H9 (cell line): ENCODE data around the gene ARHGEF12. TPM values are rescaled to one million over a fixed set of nuclear protein-coding genes. Genes with fewer than 3 reads are reported as not detected.

ENCODE experiments used
- DNase-seq: peaks from one replicate; pipeline ENCODE4 v3.0.0-alpha.2; 2017
- H2AFZ ChIP-seq: one replicate; pipeline ENCODE4 v1.6.1; 2013; ENCODE audit warnings: mild to moderate bottlenecking, low read length, control low read depth, moderate library complexity
- H2AK5ac ChIP-seq: 2 replicates; pipeline ENCODE4 v1.6.1; 2013; ENCODE audit warnings: low read length, control low read depth, mixed read lengths; ENCODE audit not compliant: insufficient read length
- H2BK120ac ChIP-seq: one replicate; pipeline ENCODE4 v1.6.1; 2013; ENCODE audit warnings: low read depth, mild to moderate bottlenecking, low read length, control low read depth, inconsistent platforms; ENCODE audit not compliant: poor library complexity, severe bottlenecking
- H2BK12ac ChIP-seq: 2 replicates; pipeline ENCODE4 v1.6.1; 2013; ENCODE audit warnings: low read length, control low read depth, mixed read lengths, low read depth; ENCODE audit not compliant: insufficient read length
- H2BK15ac ChIP-seq: 2 replicates; pipeline ENCODE4 v1.6.1; 2013; ENCODE audit warnings: low read depth, low read length, control low read depth
- H2BK20ac ChIP-seq: one replicate; pipeline ENCODE4 v1.6.1; 2013; ENCODE audit warnings: low read depth, mild to moderate bottlenecking, low read length, control low read depth, inconsistent platforms; ENCODE audit not compliant: poor library complexity, severe bottlenecking
- H2BK5ac ChIP-seq: 2 replicates; pipeline ENCODE4 v1.6.1; 2013; ENCODE audit warnings: low read length, control low read depth, mixed read lengths; ENCODE audit not compliant: insufficient read length
- H3K14ac ChIP-seq: 2 replicates; pipeline ENCODE4 v1.6.1; 2013; ENCODE audit warnings: low read length, control low read depth; ENCODE audit not compliant: insufficient read depth
- H3K18ac ChIP-seq: 2 replicates; pipeline ENCODE4 v1.6.1; 2013; ENCODE audit warnings: low read depth, mild to moderate bottlenecking, mixed read lengths, low read length, control low read depth; ENCODE audit not compliant: insufficient read length
- H3K23ac ChIP-seq: 2 replicates; pipeline ENCODE4 v1.6.1; 2013; ENCODE audit warnings: low read length, control low read depth, mixed read lengths, low read depth; ENCODE audit not compliant: insufficient read length
- H3K23me2 ChIP-seq: 2 replicates; pipeline ENCODE4 v1.6.1; 2013; ENCODE audit warnings: low read depth, mild to moderate bottlenecking, mixed read lengths, low read length, control low read depth; ENCODE audit not compliant: insufficient read length, poor library complexity, severe bottlenecking
- H3K27ac ChIP-seq: 2 replicates; pipeline ENCODE4 v1.5.1; 2013; ENCODE audit warnings: low read length, control low read depth, mixed read lengths, low read depth; ENCODE audit not compliant: insufficient read length
- H3K27me3 ChIP-seq: 2 replicates; pipeline ENCODE4 v1.6.1; 2013; ENCODE audit warnings: low read length, control low read depth, inconsistent platforms; ENCODE audit not compliant: insufficient read depth
- H3K4ac ChIP-seq: 2 replicates; pipeline ENCODE4 v1.6.1; 2013; ENCODE audit warnings: low read depth, mild to moderate bottlenecking, control low read depth, inconsistent platforms, low read length, moderate library complexity
- H3K4me1 ChIP-seq: 2 replicates; pipeline ENCODE4 v1.6.1; 2013; ENCODE audit warnings: low read length, control low read depth, inconsistent platforms; ENCODE audit not compliant: insufficient read depth
- H3K4me2 ChIP-seq: 2 replicates; pipeline ENCODE4 v1.6.1; 2013; ENCODE audit warnings: low read length, control low read depth, mixed read lengths; ENCODE audit not compliant: insufficient read length, insufficient read depth
- H3K56ac ChIP-seq: 2 replicates; pipeline ENCODE4 v1.6.1; 2013; ENCODE audit warnings: low read depth, mild to moderate bottlenecking, mixed read lengths, low read length, control low read depth; ENCODE audit not compliant: insufficient read length
- H3K79me1 ChIP-seq: 2 replicates; pipeline ENCODE4 v1.6.1; 2013; ENCODE audit warnings: low read depth, mild to moderate bottlenecking, moderate library complexity, low read length, control low read depth, inconsistent platforms; ENCODE audit not compliant: insufficient read depth, poor library complexity, severe bottlenecking
- H3K79me2 ChIP-seq: 2 replicates; pipeline ENCODE4 v1.6.1; 2013; ENCODE audit warnings: low read length, control low read depth, inconsistent platforms; ENCODE audit not compliant: insufficient read depth
- H3K9ac ChIP-seq: 2 replicates; pipeline ENCODE4 v1.6.1; 2013; ENCODE audit warnings: low read length, control low read depth, mixed read lengths; ENCODE audit not compliant: insufficient read length; ENCODE audit errors: extremely low read depth
- H3K9me3 ChIP-seq: one replicate; pipeline ENCODE4 v1.6.1; 2013; ENCODE audit warnings: low read depth, low read length, inconsistent platforms; ENCODE audit not compliant: control insufficient read depth
- H3T11ph ChIP-seq: one replicate; pipeline ENCODE4 v1.6.1; 2013; ENCODE audit warnings: mild to moderate bottlenecking, low read length, control low read depth, inconsistent platforms
- H4K20me1 ChIP-seq: one replicate; pipeline ENCODE4 v1.6.1; 2013; ENCODE audit not compliant: control insufficient read depth, insufficient read length, insufficient read depth
- H4K5ac ChIP-seq: 2 replicates; pipeline ENCODE4 v1.6.1; 2013; ENCODE audit warnings: low read depth, mild to moderate bottlenecking, mixed read lengths, low read length, control low read depth; ENCODE audit not compliant: insufficient read length
- H4K8ac ChIP-seq: replicated peaks from 2 replicates; pipeline ENCODE4 v1.6.1; 2013; ENCODE audit warnings: low read length, control low read depth, mixed read lengths, low read depth; ENCODE audit not compliant: insufficient read length
- H4K91ac ChIP-seq: 2 replicates; pipeline ENCODE4 v1.6.1; 2013; ENCODE audit warnings: low read depth, mild to moderate bottlenecking, moderate library complexity, mixed read lengths, low read length, control low read depth; ENCODE audit not compliant: insufficient read length
- H3K27ac Mint-ChIP-seq, 3 experiments: 2 replicates in 2 of 3; 3 replicates in 1 of 3; pipeline ENCODE4 v1.8.0; 2020 to 2021; ENCODE audit warnings: mixed read lengths in 3 of 3, mild to moderate bottlenecking in 1 of 3, moderate library complexity in 1 of 3
- H3K27me3 Mint-ChIP-seq: 2 replicates; pipeline ENCODE4 v1.8.0; 2021; ENCODE audit warnings: low read depth, mild to moderate bottlenecking, moderate library complexity, mixed read lengths
- H3K36me3 Mint-ChIP-seq, 3 experiments: 2 replicates in 2 of 3; 3 replicates in 1 of 3; pipeline ENCODE4 v1.8.0; 2020 to 2021; ENCODE audit warnings: low read depth in 3 of 3, mixed read lengths in 3 of 3; ENCODE audit not compliant: insufficient read depth in 1 of 3
- H3K4me1 Mint-ChIP-seq, 2 experiments: 2 replicates each; pipeline ENCODE4 v1.8.0; 2020; ENCODE audit warnings: mixed read lengths in 2 of 2
- H3K4me3 Mint-ChIP-seq, 2 experiments: 2 replicates in 1 of 2; 3 replicates in 1 of 2; pipeline ENCODE4 v1.8.0; 2020 to 2021; ENCODE audit warnings: mild to moderate bottlenecking in 2 of 2, mixed read lengths in 2 of 2, moderate library complexity in 1 of 2
- H3K9me3 Mint-ChIP-seq, 2 experiments: 2 replicates in 1 of 2; 3 replicates in 1 of 2; pipeline ENCODE4 v1.8.0; 2020; ENCODE audit warnings: mild to moderate bottlenecking in 2 of 2, mixed read lengths in 2 of 2, moderate library complexity in 1 of 2
- WGBS: extraction: QIAGEN DNeasy Blood & Tissue Kit; methylation state at CpG from one replicate; pipeline ENCODE4 v1.1.7; 2013; ENCODE audit warnings: missing lambda C conversion rate, low lambda C conversion rate, mixed read lengths; ENCODE audit not compliant: insufficient read length; ENCODE audit errors: extremely low coverage; 5-methylcytosine and 5-hydroxymethylcytosine counted together
- total RNA-seq: library from RNA; stranded (reverse); gene quantifications from 2 replicates; pipeline ENCODE4 v1.2.1, GENCODE V29; 2021
- TF ChIP-seq, protein P1 (sequence below): fragments of 200-600 bp; sonication (generic); conservative IDR thresholded peaks from 3 replicates; pipeline ENCODE4 v1.8.0; 2021; ENCODE audit warnings: antibody characterized with exemption, mild to moderate bottlenecking

The ARHGEF12 gene
- total RNA-seq, 1 experiment from 2014 or later = 27.0 TPM

GRCh38 chr11:120486138-120486537 is 149.9 kb downstream of the ARHGEF12 start:
- H3K18ac ChIP-seq = no peak overlapping the region
- H3K9me3 ChIP-seq = no peaks in the 10 kb centered on the region
- no peak overlapping the region for H4K8ac ChIP-seq
- H3K79me2 ChIP-seq = no peaks in the 10 kb centered on the region
- peaks cover 2% of the 10 kb centered on the region; the same call in 1 of the 2 replicates for H3K4me1 ChIP-seq
- no peak overlapping the region for H3K27ac Mint-ChIP-seq
- no peak overlapping the region for H3T11ph ChIP-seq
- no peaks in the 10 kb centered on the region for H3K9me3 Mint-ChIP-seq
- no peak overlapping the region for H2BK20ac ChIP-seq
- H2BK120ac ChIP-seq = no peak overlapping the region
- no peaks in the 10 kb centered on the region for H3K27me3 ChIP-seq
- no peaks in the 10 kb centered on the region for H4K20me1 ChIP-seq
- H2AFZ ChIP-seq = no peak overlapping the region
- no peaks in the 10 kb centered on the region for H3K23me2 ChIP-seq
- no peak overlapping the region for H3K4me2 ChIP-seq
- H2BK12ac ChIP-seq = no peak overlapping the region
- H3K14ac ChIP-seq = no peak overlapping the region
- no peak overlapping the region for H3K56ac ChIP-seq
- H3K9ac ChIP-seq = no peak overlapping the region
- H3K27me3 Mint-ChIP-seq = no peaks in the 10 kb centered on the region
- no peak overlapping the region for H4K91ac ChIP-seq
- no peak overlapping the region for H3K4me3 Mint-ChIP-seq
- H3K79me1 ChIP-seq = no peaks in the 10 kb centered on the region
- no peak overlapping the region for H3K4ac ChIP-seq
- DNase-seq = no peak
- no peak overlapping the region for H2AK5ac ChIP-seq
- no peak overlapping the region for H2BK5ac ChIP-seq
- H3K36me3 Mint-ChIP-seq = peaks cover 14 to 36% (median 29%) of the 10 kb centered on the region in 3 experiments; a peak in 6 of 7 replicates
- H4K5ac ChIP-seq = no peak overlapping the region
- TF ChIP-seq, protein P1, sequence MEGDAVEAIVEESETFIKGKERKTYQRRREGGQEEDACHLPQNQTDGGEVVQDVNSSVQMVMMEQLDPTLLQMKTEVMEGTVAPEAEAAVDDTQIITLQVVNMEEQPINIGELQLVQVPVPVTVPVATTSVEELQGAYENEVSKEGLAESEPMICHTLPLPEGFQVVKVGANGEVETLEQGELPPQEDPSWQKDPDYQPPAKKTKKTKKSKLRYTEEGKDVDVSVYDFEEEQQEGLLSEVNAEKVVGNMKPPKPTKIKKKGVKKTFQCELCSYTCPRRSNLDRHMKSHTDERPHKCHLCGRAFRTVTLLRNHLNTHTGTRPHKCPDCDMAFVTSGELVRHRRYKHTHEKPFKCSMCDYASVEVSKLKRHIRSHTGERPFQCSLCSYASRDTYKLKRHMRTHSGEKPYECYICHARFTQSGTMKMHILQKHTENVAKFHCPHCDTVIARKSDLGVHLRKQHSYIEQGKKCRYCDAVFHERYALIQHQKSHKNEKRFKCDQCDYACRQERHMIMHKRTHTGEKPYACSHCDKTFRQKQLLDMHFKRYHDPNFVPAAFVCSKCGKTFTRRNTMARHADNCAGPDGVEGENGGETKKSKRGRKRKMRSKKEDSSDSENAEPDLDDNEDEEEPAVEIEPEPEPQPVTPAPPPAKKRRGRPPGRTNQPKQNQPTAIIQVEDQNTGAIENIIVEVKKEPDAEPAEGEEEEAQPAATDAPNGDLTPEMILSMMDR = no peak
- no CpG with 5 or more reads among the region's 5 CpGs for WGBS
- no peaks in the 10 kb centered on the region for H3K4me1 Mint-ChIP-seq
- no peak overlapping the region for H3K27ac ChIP-seq
- H3K23ac ChIP-seq = no peak overlapping the region
- H2BK15ac ChIP-seq = no peak overlapping the region
